Heart left ventricle (tissue), 13 donors: ENCODE measurements around the gene LOXL3.

Source experiments
- POLR2A ChIP-seq, 2 donors: fragments of 450-650 bp; IDR thresholded peaks; one replicate each; pipeline ENCODE4 v1.6.1; 2017; ENCODE audit warnings: antibody characterized with exemption in 2 of 2, mild to moderate bottlenecking in 2 of 2, moderate library complexity in 2 of 2
- TF ChIP-seq, protein P1 (sequence below), 12 donors: fragments of 200-600 bp; sonication (generic) in 4 of 12; IDR thresholded peaks; one replicate each; pipeline versions ENCODE4 v1.5.0 to v1.8.0; 2018 to 2022; ENCODE audit warnings: antibody characterized with exemption in 12 of 12, mild to moderate bottlenecking in 5 of 12
- donor health status: ischemic (EF 13 %, LVEDD 7.1; RV severe dilation, severe dysfunction).
- donor health status: DM: no; HTN: yes; CAD: no.
- donor health status: DM: no; HTN: no; CAD: no.
- donor health status: ischemic (EF 25% LVEDD 6.9; RV normal size, moderate dysfunction).
- donor health status: ischemic (EF 25% LVEDD 5.7; RV mildly dilated, moderate dysfunction).
- donor health status: ischemic (EF 35%, LVEDD 5.7; RV mildly dilated, moderate dysfunction).
- donor health status: nonischemic (EF 11% LVEDD 7.7; RV severe dilation, severe dysfunction).
- donor health status: DM: yes; HTN: yes; CAD: no.
- donor health status: PGD.
- donor health status: ischemic (EF 29% LVEDD 5.4; RV normal size, mild dysfunction).
- donor health status: nonischemic (EF 23%, LVEDD 6.1; RV moderate dilation, normal function).

DNA sequence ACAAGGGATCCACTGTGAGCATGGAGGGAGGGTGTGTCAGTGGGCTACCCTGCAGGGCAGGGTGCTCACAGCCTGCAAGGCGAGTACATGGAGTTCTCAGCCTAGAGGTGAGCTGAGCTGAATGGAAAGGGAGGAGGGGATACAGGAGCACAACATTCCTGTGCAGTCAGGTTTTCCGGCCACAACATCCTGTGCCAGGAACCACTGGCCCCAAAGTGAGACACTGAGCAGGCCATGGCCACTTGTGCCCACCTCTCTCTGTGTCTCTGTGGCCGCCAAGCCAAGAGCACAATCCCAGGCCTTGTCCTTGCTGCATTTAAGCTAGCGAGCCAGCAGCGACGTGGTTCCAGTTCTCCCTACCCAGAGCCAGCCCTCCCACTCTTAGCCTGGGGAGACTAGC lies 6.8 kb upstream of the LOXL3 start:
- TF ChIP-seq, protein P1, sequence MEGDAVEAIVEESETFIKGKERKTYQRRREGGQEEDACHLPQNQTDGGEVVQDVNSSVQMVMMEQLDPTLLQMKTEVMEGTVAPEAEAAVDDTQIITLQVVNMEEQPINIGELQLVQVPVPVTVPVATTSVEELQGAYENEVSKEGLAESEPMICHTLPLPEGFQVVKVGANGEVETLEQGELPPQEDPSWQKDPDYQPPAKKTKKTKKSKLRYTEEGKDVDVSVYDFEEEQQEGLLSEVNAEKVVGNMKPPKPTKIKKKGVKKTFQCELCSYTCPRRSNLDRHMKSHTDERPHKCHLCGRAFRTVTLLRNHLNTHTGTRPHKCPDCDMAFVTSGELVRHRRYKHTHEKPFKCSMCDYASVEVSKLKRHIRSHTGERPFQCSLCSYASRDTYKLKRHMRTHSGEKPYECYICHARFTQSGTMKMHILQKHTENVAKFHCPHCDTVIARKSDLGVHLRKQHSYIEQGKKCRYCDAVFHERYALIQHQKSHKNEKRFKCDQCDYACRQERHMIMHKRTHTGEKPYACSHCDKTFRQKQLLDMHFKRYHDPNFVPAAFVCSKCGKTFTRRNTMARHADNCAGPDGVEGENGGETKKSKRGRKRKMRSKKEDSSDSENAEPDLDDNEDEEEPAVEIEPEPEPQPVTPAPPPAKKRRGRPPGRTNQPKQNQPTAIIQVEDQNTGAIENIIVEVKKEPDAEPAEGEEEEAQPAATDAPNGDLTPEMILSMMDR (IDR thresholded peaks at IDR 0.05): no peak
- TF ChIP-seq POLR2A (IDR thresholded peaks at IDR 0.05): no peak
